Measurements from ENCODE around the gene SLC38A5.

GRCh38 chrX:48490661-48491060, 20.6 kb upstream of the SLC38A5 start:
- TF ChIP-seq, protein P1, sequence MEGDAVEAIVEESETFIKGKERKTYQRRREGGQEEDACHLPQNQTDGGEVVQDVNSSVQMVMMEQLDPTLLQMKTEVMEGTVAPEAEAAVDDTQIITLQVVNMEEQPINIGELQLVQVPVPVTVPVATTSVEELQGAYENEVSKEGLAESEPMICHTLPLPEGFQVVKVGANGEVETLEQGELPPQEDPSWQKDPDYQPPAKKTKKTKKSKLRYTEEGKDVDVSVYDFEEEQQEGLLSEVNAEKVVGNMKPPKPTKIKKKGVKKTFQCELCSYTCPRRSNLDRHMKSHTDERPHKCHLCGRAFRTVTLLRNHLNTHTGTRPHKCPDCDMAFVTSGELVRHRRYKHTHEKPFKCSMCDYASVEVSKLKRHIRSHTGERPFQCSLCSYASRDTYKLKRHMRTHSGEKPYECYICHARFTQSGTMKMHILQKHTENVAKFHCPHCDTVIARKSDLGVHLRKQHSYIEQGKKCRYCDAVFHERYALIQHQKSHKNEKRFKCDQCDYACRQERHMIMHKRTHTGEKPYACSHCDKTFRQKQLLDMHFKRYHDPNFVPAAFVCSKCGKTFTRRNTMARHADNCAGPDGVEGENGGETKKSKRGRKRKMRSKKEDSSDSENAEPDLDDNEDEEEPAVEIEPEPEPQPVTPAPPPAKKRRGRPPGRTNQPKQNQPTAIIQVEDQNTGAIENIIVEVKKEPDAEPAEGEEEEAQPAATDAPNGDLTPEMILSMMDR (IDR thresholded peaks at IDR 0.05): no peak
- TF ChIP-seq SMC3 (IDR thresholded peaks at IDR 0.05; ENCODE audit: low read depth, low read length) (no peak), RAD21 (IDR thresholded peaks at IDR 0.05; ENCODE audit: low read length) (no peak), FOXM1 (IDR thresholded peaks at IDR 0.05; ENCODE audit: low read depth) (no peak), EP300 (IDR thresholded peaks at IDR 0.05; ENCODE audit: borderline replicate concordance in 1 of 2, low read depth in 1 of 2, low read length in 1 of 2) (no peak), MXI1 (IDR thresholded peaks at IDR 0.05; ENCODE audit: low read depth, low read length) (no peak), RCOR1 (IDR thresholded peaks at IDR 0.05; ENCODE audit: low read length) (no peak), CHD2 (IDR thresholded peaks at IDR 0.05; ENCODE audit: low read length, partially characterized antibody) (no peak), POLR2AphosphoS5 (IDR thresholded peaks at IDR 0.05; ENCODE audit: low read depth, low read length) (no peak), EZH2phosphoT487 (IDR thresholded peaks at IDR 0.05; ENCODE audit: borderline replicate concordance, low read depth) (no peak), NFIC (IDR thresholded peaks at IDR 0.05; ENCODE audit: borderline replicate concordance) (no peak)
- TF ChIP-seq, protein P2, sequence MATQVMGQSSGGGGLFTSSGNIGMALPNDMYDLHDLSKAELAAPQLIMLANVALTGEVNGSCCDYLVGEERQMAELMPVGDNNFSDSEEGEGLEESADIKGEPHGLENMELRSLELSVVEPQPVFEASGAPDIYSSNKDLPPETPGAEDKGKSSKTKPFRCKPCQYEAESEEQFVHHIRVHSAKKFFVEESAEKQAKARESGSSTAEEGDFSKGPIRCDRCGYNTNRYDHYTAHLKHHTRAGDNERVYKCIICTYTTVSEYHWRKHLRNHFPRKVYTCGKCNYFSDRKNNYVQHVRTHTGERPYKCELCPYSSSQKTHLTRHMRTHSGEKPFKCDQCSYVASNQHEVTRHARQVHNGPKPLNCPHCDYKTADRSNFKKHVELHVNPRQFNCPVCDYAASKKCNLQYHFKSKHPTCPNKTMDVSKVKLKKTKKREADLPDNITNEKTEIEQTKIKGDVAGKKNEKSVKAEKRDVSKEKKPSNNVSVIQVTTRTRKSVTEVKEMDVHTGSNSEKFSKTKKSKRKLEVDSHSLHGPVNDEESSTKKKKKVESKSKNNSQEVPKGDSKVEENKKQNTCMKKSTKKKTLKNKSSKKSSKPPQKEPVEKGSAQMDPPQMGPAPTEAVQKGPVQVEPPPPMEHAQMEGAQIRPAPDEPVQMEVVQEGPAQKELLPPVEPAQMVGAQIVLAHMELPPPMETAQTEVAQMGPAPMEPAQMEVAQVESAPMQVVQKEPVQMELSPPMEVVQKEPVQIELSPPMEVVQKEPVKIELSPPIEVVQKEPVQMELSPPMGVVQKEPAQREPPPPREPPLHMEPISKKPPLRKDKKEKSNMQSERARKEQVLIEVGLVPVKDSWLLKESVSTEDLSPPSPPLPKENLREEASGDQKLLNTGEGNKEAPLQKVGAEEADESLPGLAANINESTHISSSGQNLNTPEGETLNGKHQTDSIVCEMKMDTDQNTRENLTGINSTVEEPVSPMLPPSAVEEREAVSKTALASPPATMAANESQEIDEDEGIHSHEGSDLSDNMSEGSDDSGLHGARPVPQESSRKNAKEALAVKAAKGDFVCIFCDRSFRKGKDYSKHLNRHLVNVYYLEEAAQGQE (IDR thresholded peaks at IDR 0.05; ENCODE audit: low read depth, low read length): no peak
- TF ChIP-seq, protein P3, sequence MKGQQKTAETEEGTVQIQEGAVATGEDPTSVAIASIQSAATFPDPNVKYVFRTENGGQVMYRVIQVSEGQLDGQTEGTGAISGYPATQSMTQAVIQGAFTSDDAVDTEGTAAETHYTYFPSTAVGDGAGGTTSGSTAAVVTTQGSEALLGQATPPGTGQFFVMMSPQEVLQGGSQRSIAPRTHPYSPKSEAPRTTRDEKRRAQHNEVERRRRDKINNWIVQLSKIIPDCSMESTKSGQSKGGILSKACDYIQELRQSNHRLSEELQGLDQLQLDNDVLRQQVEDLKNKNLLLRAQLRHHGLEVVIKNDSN (IDR thresholded peaks at IDR 0.05; ENCODE audit: borderline replicate concordance, low read depth): no peak

Data from SK-N-SH (cell line).